HG03342 (cell line): ENCODE measurements around the gene PRRT4.

Experiments
- ATAC-seq: cut with Tn5 transposase; IDR thresholded peaks from one replicate; pipeline ENCODE4 v1.9.1; 2021; ENCODE audit warnings: mild to moderate bottlenecking, moderate library complexity; ENCODE audit not compliant: unreplicated experiment

Gene PRRT4

DNA sequence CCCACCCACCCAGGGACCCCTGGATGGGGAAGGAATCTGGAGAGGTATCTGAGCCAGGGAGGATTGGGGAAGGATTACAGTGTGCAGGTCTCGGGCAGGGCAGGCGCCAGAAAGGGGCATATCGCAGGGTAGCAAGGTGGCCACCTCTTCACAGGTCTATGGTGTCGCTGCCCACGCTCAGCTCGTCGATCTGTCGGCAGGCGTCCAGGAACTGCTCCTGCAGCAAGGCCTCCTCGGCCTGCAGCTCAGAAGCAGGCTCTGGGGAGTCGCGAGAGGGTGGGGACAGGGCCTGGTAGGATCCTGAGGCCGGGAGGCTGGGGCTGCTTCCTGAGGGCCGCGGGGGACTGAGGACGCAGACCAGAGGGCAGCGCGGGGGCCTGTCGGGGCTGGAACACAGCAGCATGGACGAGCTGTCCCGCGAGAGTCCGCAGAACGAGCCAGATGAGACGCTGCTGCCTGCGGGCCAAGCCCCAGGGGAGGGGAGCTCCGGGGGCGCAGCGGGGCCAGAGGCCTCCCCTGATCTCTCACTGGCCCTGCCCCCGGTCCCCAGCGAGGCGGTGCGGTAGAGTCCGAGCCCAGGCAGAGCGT, 10.7 kb downstream of the PRRT4 start:
- no peak for ATAC-seq

DNA sequence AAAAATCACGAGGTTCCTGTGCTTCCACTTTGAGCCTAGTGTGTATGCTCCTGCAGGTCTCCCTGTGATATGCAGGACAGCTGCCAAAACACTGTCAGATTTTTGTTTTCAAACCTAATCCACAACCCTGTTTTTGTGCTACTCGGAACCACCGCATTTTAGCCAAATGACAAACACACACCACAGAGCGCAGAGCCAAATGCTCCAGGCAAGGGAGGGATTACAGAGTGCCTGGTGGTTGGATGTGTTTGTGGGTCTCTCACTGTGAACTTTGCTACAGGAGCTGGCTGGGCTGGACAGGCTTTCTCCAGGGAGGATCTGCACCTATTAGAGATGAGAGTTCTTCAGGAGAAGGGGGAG, 12.0 kb downstream of the PRRT4 start:
- ATAC-seq, result no peak

- ATAC-seq, result no peak
Measured at GRCh38 chr7:128347647-128348097, 13.8 kb downstream of the PRRT4 start.

DNA sequence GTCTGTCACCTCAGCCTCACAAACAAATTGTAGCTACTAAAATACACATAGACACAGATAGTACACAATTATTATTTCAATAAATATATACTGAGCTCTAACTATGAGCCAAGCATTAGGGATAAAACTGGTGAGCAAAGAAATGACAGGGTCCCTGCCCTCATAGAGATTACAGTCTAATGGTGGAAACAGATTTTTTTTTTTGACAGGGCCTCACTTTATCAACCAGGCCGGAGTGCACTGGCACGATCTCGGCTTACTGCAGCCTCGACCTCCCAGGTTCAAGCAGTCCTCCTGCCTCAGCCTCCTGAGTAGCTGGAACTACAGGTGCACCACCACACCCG, 17.1 kb downstream of the PRRT4 start:
- no peak for ATAC-seq

DNA sequence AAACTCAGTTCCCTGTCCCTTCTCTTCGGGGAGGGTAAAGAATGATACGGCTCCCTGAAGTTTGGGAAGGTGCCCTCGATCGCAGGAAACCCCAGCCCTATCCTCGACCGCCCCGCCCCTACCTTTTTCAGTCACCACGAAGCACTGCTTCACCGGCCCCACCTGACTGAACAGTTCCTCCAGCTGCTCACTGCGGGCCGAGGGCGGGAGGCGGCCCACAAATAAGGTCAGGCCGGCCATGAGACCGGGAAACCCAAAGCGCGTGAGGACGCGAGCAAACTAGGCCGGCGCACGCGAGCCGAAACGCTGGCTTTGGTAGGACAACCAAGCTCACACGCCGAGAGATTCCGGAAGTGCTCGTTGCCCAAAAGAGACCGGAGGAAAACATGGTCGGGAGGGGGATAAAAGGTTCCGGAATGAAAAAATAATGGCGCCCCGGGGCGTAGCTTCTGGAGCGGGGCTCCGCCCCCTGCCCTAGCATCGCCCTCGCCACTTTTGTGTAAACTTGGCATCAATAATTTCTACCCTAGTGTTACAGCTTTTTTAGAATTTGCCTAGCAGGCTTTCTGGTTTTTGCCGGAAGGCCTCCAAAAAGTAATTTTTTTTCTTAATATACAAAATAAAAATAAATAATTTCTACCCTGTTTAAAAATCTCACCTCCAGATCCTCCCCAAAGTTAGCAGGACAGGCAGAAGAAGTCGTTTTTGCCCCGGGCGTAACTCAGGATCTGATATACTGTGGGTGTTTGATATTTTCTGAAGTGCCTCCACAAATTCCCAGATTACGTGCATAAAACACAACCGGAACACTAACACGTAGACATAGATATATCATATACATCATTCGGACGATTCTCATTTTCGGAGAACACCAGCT, 17.7 kb downstream of the PRRT4 start, which contains the start of gene RBM28:
Gene RBM28, minus strand, starts transcription at position 355 of the 877 bp plus-strand sequence. Its CDS starts 115 bp downstream, at position 240.
- peak; percentile 89 for ATAC-seq

DNA sequence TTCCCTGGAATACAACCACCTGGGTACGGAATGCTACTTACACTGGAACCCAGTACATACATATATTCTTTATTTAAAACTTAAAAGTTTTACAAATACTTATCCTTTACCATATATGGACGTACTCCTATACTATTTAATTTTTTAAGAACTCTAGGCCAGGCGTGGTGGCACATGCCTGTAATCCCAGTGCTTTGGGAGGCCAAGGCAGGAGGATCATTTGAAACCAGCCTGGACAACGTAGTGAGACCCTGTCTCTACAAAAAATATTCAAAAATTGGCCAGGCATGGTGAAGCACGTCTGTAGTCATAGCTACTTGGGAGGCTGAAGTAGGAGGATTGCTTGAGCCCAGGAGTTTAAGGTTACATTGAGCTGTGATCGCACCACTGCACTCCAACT, 19.8 kb downstream of the PRRT4 start:
- no peak for ATAC-seq

DNA sequence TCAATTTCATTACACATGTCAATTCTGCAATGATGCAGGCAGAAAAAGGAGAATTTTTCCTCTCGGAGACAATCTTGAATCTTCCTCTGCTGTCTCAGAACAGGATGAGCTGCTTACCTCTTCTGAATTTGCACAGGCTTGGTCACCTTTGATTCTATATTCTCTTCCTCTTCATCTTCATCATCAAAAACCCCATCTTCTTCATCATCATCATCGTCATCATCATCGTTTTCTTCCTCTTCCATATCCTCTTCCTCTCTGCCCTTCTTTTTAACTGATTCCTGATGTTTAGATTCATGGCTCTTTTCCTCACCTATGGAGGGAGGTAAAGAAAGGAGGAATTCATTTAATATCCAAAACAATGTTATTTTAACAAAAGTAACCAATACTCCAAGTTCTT, 25.8 kb downstream of the PRRT4 start:
- ATAC-seq, result no peak

DNA sequence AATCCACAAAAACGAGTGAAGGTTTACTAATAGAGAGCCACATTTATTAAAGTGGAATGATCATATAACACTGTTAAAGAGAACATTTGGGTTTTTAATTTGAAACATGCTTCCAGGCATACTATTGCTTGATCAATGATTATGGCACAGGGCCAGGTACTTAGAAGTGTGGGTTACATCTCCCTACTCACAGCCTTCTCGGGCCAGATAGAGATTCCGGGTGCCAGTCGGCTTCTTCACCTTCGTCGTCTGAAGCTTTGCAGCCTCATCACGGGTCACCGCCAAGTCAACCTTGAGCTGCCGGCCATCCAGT, 37.2 kb downstream of the PRRT4 start:
- no peak for ATAC-seq

DNA sequence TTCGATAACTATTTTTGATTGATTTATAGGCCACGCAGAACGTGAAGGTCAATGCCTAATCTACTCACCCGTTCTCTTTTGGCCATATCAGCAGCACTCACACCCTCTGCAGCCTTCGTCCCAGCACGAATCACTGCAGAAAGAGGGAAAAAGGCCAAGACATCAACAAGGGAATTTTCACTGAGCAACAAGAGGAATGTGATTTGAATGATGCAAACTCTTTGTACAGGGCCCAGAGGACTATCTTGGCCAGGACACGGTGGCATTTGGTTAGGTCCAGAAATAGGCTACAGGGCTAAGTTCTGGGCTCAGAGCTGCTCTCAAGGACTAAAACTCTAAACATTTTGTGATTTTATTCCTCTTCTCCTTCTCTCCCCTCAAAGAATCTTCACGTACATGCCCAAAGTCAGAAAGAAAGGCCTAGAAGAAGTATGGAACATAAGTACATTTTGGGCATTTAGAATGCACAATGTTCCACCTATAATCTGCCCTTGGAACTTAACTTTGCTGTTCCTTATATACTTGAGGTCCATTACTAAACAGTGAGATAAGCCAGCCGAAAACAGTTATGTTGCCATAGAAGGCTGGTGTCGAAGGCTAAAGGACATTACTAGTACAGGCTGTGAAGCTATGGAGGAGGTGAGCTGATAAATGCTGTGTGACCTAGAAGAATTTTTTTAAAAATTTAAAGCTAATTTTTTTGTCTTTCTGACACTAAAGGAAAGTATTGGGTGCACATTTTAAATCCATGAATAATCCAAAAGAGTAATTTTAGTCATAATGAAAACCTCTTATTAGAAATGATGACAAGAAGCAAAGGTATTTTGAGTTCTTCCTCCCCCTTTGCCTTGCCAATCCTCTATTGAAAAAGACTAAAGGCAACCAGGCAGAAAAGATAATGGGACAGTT, 37.8 kb downstream of the PRRT4 start:
- no peak for ATAC-seq

DNA sequence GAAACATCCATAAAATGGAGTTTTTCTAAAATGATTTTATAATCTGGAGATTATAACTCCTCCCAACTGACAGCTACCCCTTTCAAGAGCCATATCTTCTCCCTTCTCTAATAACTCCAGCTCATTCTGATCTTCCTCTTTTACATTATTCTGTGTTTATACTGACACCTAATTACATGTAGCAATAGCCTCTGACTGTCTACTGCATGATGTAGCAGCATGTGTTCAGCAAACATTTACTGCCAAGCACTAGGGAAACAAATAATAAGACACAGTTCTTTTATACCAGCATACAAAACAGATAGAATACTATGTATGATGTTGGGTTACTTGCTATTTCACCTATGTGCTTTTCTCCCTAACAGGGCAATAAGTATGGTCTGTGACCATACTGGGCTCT, 38.5 kb downstream of the PRRT4 start:
- no peak for ATAC-seq

DNA sequence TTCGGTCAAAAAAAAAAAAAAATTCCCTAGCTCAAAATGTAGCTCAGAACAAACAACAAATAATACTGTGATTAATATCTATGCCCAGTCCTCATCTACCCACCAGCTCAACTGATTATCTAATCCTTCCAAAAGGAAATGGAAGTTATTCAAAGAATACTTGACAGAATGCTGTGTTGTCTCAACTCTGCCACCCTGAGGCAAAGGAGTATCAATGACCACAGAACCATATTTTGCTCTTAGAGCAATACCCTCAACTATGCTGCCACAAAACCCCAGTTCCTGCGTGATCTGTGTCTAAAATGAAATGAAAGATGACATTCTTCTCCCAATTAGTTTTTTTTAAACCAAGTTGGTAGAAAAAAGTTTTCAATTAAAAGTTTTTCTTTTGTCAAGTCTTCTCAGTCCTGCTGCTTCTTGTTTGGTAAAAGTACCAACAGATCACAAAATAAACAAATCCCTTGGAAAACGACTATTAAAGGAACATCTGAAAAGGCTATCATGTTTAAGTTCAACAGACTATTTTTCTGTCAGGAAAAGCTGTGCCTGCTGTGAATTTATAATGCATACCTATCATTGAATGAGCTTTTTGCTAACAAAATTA, 39.3 kb downstream of the PRRT4 start:
- ATAC-seq, result no peak

- no peak for ATAC-seq
Measured at GRCh38 chr7:128321044-128321422, 40.5 kb downstream of the PRRT4 start.

DNA sequence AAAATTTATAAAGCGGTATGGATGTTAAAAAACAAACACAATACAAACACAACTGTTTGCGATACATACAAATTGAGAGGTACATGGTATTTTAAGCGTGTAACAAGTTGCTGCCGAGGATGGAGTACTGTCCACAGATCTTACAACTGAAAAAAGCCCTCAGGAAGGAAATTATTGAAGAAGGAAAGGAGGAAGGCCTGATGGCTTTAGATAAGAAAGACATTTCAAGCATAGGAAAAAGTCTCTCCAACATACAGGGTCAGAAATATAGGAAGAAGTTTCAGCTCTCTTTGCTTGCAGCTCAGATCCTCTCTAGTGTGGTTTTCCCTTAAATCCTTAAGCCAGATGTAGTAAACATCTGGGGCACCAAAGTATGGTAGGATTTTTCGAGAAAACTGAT, 42.8 kb downstream of the PRRT4 start:
- no peak for ATAC-seq

DNA sequence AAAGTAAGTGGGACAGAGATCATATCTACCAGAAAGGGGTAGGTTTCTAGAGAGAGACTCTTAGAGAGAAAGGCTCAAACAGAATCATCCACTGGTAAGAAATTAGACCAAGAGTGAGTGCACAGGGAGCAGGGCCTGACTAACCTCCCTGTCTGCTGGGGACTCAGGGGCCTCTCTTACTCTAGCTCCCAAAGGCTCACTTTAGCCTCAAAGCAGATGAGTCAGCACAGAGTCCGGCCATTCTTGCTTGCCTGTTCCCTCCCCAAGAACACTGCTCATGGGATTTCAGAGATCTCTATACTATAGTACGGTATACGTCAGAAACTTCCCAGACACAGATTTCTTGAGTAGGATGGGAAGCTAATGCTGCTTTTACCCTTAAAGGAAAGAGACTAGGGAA, 50.5 kb downstream of the PRRT4 start:
- no peak for ATAC-seq

- no peak for ATAC-seq
Measured at GRCh38 chr7:128310499-128310898, 51.0 kb downstream of the PRRT4 start.

GRCh38 chr7:128309976-128310375, 51.5 kb downstream of the PRRT4 start:
- ATAC-seq, result no peak

DNA sequence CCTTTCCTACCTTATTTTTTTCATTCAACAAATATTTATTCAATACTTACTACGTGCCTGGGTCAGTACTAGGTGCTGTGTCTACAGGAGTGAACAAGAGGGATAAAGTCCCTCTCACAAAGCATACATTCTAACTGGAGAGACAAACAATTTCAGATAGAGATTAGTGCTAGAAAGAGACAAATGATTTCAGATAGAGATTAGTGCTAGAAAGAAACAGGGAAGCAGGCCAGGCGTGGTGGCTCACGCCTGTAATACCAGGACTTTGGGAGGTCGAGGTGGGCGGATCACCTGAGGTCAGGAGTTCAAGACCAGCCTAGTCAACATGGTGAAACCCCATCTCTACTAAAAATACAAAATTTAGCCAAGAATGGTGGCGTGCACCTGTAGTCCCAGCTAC, 52.4 kb downstream of the PRRT4 start:
- ATAC-seq, result no peak

DNA sequence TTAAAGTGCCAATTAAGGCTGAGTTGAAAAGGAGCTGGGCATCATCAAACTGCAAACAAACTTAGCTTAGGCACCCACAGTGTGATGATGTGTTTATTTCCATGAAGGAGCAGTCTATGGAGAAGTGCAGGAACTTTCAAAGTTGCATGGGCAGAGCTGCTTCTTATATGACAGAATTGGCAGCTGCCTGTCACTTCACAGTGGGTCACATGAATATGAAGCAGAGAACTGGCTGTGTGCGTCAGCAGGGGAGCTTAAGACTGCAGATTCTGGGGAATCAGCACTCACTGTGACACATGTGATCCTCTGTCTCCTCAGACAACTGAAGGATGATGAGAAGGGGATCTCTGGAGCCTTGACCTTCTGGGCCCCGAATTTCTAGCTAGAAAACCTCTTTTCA, 54.4 kb downstream of the PRRT4 start:
- no peak for ATAC-seq

DNA sequence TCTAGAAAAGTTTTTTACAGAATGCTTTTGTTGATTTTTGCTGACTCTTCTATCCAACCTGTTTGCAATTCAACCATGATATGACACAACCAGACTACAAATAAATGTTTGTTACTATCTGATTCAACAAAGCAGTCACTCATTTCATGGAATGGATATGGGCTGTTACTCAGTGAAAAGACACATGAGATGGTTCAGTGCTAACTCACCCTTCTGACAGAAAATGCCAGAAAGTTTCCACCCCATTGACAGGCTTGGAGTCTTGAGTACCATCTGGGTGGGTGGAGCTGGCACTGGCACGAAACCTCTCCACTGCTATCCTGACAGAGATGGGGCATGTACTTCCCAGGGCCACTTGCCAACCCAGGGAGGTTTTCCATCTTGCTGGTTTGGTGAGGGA, 57.3 kb downstream of the PRRT4 start:
- no peak for ATAC-seq

DNA sequence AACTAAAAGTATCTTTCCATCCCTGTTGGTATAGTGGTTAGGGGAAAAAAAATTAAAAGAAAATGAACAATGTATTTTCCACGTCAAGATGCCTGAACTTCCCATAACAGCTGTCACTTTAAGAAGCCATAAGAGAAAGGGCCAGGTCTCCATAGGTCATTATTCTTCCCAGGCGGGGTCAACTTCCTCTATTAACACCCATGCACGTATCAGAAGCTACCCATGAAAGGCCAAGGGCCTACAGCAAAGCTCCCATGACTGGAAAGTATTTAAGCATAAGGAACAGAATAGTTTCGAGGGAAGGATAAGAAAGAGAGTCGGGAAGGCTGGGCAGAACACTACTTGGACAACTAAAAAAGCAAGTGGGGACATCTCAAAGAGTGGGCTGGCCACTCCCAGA, 57.8 kb downstream of the PRRT4 start:
- no peak for ATAC-seq

- no peak for ATAC-seq
Measured at GRCh38 chr7:128303133-128303532, 58.4 kb downstream of the PRRT4 start.
